ENCODE results near the gene VPS36. TPM values are rescaled to one million over a fixed set of nuclear protein-coding genes. Genes with fewer than 3 reads are reported as not detected.
A peak's percentile ranks its signal among the peaks of the same experiment; 100 is the strongest.
"Not testable (repeated sequence)": the region's sequence is repeated elsewhere in the genome, so short reads cannot be mapped to it uniquely, and the experiment has no call there.

Gene VPS36
- total RNA-seq, 1 donor from 2014 or later, result 20.8 TPM

DNA sequence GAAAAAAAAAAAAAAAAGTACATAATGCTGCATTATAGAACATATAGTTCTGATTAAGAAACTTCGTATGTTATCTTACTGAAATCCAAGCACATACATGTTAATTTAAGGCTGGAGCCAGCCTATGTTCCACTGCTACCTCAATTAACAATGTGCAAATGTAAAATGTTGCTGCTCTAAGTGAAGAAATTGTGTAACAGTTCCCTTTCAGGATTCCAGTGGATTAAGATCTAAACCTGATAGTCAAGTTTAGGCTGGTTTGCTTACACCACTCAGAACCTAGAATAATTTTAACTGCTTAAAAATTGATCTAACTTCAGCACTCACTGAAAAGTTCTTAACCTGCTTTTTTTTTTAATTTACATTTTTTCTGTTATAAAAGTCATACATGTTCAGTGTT, 4.2 kb downstream of the VPS36 start:
- no peak for DNase-seq (ENCODE audit: low read depth, low spot score)

DNA sequence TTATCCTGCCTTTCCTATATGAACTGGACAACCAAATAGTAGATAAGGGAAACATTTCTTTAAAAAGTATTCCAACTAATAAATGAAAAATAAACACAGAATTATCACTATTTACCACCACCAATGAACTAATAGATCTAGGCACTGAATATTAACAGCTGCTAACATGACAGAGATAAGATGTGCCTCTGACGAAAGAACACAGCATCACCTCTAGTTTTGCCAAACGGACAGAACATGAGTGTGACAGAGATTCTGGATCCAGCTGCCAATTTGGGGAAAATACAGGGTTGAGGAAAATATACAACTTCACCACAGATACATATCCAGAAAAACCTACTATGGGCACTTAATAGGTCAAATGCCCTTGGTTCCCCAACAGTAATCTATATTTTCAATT, 18.0 kb downstream of the VPS36 start:
- no peak for DNase-seq (ENCODE audit: low read depth, low spot score)

DNA sequence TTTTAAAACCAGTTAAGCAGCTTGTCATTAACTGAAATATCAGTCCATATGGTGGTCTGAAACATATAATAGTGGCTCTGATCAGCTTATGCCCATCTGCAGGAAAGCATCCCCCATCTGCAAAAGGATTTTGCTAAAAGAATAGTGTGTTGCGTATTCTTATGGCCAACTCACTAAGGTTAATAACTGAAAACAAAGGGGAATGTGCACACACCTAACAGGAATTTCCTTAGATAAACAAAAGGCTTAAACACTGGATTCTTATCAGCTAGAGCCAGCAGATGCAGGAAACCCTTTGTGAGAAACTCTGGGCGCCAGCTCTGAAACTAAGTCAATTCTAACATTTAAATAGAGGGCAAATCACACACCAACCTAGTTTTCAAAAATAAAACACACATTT, 22.1 kb downstream of the VPS36 start:
- DNase-seq (ENCODE audit: low read depth, low spot score), result peak; percentile 95

DNA sequence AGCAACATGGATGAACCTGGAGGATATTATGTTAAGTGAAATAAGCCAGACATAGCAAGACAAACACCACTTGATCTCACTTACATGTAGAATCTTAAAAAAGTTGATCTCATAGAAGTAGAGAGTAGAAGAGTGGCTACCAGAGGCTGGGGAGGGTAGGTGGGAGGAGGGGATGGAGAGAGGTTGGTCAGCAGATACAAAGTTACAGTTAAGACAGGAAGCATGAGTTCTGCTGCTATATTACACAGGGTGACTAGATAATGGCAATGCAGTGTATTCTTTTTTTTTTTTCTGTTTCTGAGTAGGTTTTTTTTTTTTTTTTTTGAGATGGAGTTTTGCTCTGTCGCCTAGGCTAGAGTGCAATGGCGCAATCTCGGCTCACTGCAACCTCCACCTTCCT, 29.2 kb downstream of the VPS36 start:
- DNase-seq (ENCODE audit: low read depth, low spot score), result no peak

DNA sequence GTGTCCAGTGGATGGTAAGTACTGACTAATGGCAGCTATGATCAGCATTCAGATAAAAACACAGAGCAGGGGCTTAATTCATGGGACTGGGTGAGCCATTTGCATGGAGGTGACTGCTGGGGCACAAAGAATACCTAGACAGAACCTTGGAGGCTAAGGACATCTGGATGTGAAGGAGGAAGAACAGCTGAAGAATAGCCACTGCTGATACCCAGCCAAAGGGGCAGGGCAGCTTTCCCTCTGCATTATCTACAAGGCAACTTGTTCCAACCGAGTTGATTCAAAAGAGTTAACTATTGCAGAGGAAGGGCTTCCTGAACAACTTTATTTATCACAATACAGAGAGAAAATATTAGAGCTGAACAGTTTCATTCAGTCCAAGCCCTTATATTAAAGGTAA, 31.4 kb downstream of the VPS36 start:
- no peak for DNase-seq (ENCODE audit: low read depth, low spot score)

DNA sequence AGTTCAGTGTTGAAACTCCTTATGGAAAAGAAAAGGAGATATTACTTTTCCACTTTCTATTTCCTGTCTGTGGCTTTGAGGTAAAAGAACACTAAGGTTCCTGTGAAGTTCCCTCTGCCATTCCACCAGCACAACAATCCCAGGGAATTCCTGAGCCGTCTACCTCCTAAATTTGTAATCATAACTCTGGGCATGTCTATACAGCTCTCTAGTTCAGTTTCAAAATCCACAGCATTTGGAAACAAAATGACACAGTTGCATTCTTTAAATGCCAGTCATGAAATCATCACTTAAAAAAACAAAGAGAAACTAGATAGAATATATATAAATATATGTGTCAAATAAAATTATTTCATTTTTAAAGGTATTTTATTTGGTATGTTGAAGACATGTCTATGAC, 35.5 kb downstream of the VPS36 start:
- DNase-seq (ENCODE audit: low read depth, low spot score), result no peak

DNA sequence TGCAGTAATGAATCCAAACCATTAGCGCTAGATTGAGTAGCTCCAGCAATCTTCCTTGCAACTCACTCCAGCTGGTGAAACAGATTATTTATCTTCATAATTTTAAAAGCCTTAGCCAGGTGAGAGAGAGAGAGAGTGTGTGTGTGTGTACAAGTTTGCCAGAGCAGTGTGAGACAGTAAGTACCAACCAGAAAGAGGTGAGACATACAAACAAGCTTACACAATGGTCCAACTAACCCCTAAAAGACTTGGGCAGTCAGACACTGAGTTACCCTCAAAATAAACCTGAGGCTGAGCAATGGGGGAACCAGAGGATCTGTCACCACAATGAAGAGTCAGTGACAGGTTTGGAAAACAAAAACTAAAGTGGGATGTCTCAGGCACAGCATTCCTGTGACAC, 36.4 kb downstream of the VPS36 start:
- no peak for DNase-seq (ENCODE audit: low read depth, low spot score)

DNA sequence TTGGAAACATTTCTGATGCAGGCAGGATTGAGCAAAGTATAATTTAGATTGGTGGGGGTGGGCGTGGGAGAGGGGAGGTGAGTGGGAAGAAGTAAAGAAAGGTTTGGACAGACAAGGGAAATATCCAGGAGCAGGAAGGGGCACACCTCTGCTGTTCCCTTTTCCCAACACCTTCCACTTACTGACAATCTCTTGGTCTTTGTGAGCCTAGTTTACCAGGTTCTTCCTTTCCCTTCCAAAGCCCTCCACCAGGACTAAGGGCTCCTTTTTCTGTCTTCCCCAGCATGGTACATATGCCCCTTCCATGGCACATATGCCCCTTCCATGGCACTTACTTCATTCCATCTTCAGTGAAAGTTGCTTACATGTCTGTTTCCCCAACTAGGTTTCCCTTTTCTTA, 38.3 kb downstream of the VPS36 start:
- DNase-seq (ENCODE audit: low read depth, low spot score), result no peak

DNA sequence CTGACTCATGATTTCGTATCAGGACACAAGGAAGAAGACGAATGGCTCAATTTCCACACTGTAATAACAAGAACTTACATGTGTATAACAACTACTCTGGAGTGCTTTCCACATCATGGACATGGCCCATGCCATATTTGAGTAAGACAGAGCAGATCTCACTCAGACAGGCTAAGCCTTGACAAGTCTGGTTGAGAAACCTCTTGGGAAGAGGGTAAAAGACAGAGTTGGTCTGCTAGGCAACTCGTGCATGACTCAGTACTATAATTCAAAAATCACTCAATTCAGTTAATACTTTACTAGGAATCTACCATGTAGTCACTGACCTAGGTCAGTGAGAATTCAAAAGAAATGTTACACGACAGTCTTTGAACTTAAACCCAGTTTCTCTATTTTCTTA, 38.8 kb downstream of the VPS36 start:
- no peak for DNase-seq (ENCODE audit: low read depth, low spot score)

DNA sequence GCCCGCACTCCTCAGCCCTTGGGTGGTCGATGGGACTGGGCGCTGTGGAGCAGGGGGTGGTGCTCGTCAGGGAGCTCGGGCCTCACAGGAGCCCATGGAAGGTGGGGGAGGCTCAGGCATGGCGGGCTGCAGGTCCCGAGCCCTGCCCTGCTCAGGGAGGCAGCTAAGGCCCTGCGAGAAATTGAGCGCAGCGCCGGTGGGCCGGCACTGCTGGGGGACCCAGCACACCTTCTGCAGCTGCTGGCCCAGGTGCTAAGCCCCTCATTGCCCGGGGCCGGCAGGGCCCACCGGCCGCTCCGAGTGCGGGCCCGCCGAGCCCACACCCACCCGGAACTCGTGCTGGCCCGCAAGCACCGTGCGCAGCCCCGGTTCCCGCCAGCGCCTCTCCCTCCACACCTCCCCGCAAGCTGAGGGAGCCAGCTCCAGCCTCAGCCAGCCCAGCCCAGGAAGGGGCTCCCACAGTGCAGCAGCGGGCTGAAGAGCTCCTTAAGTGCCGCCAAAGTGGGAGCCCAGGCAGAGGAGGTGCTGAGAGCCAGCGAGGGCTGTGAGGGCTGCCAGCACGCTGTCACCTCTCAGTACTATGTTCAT, 42.3 kb downstream of the VPS36 start:
- DNase-seq (ENCODE audit: low read depth, low spot score), result not testable (repeated sequence)

DNA sequence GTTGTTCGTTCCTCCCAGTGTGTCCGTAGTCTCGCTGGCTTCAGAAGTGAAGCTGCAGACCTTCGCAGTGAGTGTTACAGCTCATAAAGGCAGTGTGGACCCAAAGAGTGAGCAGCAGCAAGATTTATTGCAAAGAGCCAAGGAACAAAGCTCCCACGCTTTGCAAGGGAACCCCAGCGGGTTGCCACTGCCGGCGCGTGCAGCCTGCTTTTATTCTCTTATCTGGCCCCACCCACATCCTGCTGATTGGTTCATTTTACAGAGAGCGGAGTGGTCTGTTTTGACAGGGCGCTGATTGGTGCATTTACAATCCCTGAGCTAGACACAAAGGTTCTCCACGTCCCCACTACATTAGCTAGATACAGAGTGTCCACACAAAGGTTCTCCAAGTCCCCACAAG, 43.0 kb downstream of the VPS36 start:
- DNase-seq (ENCODE audit: low read depth, low spot score), result not testable (repeated sequence)

DNA sequence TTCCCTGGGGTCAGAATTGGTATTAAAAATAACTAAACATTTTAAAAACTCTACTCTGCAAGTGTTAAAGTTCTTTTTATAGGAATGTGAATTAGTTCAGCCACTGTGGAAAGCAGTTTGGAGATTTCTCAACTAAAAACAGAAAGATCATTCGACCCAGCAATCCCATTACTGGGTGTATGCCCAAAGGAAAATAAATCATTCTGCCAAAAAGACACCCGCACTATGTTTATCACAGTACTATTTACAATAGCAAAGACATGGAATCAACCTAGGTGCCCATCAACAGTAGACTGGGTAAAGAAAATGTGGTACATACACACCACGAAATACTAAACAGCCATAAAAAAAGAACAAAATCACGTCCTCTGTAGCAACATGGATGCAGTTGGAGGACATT, 43.8 kb downstream of the VPS36 start:
- no peak for DNase-seq (ENCODE audit: low read depth, low spot score)

DNA sequence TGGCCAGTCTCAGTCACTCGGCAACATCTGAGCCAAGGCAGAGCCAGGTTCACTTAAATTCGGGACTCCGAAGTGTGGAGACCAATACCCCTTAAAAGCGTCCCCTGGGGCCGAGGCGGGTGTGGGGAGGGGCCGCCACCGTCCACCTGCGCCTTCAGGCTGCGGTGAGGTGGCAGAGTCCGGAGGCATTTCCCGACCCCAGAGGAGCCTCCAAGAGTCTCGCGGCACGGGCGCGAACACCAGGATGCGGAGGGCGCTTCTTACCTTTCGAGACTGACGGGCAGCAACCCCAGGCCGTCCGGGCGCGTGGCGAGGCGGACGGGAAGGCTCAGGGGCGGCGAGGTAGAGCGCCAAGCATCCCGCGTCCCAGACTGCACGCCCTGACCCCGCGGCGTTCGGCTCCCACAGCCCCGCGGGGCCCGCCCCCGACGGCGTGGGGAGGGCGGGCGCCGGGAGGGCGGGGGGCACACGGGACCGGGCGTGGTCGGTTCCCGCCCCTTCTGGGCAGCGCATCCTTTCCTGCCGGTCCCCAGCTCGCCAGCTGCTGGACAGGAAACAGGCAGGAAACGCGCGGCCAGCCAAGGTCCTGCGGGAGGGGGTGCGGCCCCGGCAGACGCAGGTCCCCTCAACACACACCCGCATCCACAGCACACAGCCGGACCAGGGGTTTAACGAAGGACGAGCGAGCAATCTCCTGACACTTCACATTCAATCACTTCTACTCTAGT, 44.5 kb downstream of the VPS36 start, which contains the start of gene THSD1:
Gene THSD1 (minus strand): TSS at position 406 of the 728 bp plus-strand sequence. CDS start 3,572 bp downstream, outside the sequence.
- no peak for DNase-seq (ENCODE audit: low read depth, low spot score)

DNA sequence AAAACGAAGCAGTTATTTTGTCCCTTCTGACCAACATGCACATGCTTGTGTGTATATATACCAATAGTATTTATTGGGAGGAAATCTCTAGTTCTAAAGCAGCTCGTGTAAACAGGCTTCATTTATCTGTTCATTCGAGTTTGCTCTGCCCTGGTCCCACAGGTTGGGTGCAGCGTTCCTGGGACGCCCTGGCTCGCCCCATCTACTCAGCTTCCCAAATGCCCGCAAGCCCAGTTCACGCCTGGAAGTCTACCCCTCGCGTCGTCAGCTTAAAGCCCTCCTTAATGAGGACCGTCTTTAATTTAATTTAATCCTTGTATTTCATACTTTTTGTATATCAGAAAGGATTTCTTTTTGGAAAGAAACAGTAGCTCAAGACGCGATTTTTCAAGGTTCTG, 45.1 kb downstream of the VPS36 start:
- no peak for DNase-seq (ENCODE audit: low read depth, low spot score)

DNA sequence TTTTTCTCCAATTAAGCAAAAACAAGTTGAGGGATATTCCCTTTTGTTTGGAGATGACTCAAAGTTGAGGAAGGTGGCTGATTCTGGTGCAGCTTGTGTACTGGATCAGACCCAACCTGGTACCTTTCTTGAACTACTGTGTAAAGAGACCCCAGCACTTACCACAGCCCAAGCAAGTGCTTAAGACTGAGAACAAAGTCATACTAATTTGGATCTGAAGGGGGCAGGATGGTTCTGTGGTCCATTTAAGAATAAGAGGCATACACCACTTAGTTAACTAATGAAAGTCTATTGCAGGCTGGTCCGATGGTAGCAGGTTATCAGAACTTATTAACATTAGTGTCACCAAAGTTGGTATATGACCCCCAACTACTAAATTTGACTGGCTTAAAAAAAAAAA, 50.7 kb downstream of the VPS36 start:
- no peak for DNase-seq (ENCODE audit: low read depth, low spot score)

DNA sequence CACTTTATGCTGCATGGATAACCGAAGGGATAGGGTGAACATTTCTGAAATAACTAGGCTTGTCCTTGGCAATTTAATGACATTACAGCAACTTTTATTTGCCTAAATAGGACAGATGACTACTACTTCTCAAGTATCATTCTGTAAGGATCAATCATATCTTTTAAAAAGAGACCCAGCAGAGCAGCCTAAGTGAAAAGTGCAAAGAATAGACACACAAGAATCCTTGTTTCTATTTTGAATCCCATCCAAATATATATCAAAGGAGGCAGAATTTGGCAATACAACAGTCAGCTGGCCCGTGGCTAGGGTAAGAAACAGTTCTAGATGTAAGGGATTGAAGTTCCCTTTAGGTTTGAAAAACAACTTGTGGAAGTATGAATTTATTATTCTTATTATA, 51.4 kb downstream of the VPS36 start:
- no peak for DNase-seq (ENCODE audit: low read depth, low spot score)

DNA sequence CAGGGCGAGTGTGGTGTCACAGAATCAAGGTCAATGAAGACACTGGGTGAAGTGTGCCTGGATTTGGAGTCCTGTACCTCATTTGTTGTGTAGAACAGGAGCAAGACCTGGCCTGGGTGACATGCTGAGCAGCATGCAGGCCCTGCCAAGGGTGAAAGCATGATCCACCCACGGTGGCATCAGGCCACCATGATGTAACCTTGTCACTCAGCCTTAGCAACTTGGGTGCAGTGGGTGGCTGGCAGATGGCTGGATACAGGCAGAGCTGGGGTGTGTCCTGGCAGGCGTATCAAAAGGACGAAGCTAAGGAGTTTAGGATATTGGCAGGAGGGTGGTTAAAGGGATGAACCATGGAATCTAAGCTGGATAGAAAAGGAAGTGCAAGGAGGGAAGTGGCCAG, 54.7 kb downstream of the VPS36 start:
- no peak for DNase-seq (ENCODE audit: low read depth, low spot score)

DNA sequence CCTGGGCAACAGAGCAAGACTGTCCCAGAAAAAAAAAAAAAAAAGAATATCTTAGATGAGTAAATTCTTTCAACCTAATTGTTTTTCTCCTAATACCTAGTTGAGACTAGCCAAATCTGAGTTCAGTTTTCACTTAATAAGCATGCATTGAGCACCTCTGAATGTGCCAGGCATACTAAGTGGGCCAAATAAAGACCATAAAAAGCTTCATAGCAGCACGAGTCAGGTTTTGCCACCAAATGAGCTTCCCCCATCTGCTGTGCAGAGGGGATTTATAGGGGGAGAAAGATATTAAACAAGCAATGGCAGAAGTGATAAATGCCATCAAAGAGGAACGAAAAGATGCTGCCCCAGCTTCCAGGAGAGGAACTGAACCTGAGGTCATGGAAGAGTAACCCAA, 55.8 kb downstream of the VPS36 start:
- no peak for DNase-seq (ENCODE audit: low read depth, low spot score)

DNA sequence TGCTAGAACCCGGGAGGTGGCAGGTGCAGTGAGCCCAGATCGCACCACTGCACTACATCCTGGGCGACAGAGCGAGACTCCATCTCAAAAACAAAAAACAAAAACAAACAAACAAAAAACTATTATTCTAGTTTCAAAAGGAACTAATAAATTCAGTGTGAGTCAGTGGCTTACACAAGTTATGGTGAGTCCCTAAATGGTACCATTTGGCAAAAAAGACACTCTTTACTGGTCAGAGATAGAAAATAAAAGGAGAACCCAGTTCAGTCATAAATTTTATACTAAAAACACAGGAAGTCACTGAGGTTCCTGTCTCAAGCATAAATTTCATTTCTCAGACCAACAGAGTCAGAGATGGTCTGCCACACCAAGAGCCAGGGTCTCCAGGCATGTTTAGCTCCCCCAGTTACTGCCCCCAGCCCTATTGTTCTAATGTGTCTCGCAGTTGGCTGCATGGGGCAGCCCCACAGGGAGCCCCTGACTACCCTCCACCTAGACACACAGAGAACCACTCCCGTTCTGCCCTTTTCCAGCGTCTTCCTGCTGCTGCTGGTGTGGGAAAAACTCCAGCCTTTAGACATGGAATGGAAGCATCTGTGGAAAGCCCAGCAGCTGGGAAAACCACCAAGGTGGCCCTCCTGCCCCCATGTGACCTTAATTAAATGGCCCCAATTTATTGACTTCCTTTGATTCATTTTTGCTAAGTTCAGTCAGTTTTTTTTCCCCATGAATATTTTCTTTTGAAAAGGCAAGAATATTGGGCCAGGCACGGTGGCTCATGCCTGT, 56.7 kb downstream of the VPS36 start:
- no peak for DNase-seq (ENCODE audit: low read depth, low spot score)

DNA sequence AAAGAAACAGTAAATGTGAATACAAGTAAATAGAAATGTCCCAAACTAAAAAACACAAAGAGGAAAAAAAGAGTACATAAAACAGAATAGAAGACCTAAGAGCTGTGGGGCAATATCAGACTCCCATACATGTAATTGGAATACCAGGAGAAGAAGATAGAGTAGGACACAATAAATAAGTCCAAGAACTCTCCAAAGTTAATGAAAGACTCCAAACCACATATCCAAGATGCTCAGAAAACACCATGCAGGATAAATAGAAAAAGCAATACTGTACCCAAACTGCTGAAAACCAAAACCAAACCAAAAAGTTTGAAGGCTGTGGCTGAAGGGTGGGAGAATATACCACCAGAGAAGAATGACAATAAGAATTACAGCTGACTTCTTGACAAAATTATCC, 62.7 kb downstream of the VPS36 start:
- no peak for DNase-seq (ENCODE audit: low read depth, low spot score)

DNA sequence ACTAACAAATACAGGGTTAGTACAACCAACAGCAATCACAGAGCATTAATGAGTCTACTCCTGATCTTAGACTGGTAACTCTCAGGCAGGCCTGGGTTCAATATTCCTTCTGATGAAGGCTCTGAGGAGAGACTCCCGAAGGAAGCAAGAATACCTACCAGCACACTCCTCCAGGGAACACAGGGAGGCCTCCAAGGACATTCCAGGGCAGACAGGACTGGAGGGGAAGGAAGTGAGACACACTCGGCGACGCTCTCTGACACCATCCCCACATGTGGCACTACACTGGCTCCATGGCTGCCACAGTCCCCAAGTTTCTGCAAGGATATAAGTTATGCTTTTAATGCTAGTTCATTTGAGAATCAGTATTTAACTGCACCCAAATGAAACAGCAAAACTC, 64.6 kb downstream of the VPS36 start:
- DNase-seq (ENCODE audit: low read depth, low spot score), result no peak

DNA sequence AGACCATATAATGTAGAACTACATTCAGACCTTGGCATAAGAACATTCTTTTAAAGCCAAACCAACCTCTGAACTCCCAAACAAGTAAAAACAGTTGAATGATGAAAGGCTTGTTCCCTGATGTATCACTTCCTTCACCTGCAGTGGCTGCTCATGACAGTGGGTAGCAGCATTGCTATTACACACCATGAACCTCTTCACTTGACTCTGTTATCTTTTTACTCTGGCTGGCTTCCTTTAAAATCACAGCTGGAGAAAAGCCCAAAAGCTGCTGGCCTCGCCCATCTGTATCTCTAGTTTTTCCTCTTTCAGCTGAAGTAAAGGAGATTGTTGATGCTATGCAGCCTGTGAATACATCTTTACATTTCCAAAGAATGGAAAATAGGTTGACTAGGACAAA, 67.1 kb downstream of the VPS36 start:
- DNase-seq (ENCODE audit: low read depth, low spot score), result no peak

DNA sequence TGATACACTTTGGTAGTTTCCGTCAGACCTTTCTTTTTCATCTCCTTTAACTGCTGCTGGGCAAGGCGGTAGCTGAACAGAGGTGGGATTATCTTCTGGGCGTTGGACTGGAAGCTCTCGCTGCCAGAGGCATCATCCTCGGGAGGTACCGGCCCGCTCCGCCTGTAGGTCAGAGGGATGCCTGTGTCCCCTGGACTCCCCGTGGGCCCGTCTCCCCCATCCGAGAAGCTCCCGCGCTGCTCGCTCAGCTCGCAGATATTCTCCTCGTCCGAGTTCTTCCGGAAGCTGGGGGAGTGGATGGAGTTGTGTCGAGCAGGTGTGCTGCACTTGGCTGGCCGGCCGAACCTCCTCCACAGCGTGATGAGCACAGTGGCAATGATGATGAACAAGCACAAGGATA, 72.1 kb downstream of the VPS36 start:
- DNase-seq (ENCODE audit: low read depth, low spot score), result no peak

Measured in pulmonary artery endothelial cell (primary cell).